ENCODE results near the gene RANBP10.

- no peak for TF ChIP-seq CTCF (IDR thresholded peaks at IDR 0.05)
- no peak for TF ChIP-seq POLR2A (IDR thresholded peaks at IDR 0.05)
Observed at GRCh38 chr16:67853670-67854069, 47.3 kb upstream of the RANBP10 start.

Measured in right lobe of liver (tissue), 4 donors.